ENCODE results near the gene DRICH1.
"Not testable (repeated sequence)": the region's sequence is repeated elsewhere in the genome, so short reads cannot be mapped to it uniquely, and the experiment has no call there.

DRICH1 gene

DNA sequence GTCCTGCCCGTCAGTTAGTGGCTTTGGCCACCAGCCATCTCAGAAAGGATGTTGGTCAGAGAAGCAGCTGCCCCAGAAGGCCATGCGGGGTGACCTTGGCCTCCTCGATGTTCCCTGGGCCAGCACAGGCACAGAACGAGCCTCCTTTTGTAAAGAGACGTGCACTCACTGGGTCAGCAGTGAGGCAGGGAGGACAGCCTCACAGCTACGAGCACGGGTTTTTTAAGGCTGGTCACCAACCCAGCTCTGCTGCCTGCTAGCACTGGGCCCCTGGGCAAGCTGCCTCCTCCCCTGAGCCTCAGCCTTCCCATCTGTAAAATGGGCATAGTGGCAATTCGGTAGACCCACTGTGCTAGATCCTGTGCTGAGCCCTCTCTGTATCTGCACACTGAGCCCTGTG lies 62.8 kb downstream of the DRICH1 start:
- DNase-seq (ENCODE audit: low spot score): no peak

DNA sequence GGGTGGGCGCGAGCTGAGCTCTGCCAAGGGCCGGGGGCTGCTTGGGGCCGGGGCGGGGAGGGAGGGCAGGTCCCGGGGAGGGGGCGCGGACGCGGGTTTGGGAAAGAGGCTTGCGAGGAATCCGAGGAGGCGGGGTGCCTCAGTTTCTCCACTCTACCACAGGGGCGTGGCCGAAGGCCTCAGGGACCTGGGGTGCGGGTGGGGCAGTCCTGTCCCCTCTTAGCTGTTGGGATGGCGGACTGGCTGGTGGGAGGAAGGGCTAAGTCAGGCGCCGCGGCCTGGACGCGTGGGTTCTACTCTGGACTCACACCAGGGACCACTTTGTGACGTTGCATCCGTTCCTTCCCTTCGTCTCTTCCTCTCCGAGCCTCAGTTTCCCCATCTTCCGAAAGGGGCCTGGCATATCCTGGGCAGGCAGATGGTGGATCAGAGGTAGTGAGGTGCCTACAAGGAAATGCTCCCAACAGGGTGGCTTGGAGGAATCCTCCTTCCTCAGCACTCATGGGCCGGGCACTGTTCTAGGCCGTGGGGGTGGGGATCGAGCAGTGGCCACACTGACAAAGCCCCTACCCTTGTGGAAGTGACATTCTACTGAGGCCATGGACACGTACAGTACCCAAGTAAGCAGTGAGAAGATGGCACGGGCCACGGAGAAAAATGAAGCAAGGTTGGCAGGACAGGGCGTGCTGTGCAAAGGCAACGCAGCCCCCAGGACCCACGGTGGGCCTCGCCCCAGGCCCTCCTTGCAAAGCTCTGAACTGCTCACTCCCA lies 65.2 kb downstream of the DRICH1 start:
- DNase-seq (ENCODE audit: low spot score): no peak

DNA sequence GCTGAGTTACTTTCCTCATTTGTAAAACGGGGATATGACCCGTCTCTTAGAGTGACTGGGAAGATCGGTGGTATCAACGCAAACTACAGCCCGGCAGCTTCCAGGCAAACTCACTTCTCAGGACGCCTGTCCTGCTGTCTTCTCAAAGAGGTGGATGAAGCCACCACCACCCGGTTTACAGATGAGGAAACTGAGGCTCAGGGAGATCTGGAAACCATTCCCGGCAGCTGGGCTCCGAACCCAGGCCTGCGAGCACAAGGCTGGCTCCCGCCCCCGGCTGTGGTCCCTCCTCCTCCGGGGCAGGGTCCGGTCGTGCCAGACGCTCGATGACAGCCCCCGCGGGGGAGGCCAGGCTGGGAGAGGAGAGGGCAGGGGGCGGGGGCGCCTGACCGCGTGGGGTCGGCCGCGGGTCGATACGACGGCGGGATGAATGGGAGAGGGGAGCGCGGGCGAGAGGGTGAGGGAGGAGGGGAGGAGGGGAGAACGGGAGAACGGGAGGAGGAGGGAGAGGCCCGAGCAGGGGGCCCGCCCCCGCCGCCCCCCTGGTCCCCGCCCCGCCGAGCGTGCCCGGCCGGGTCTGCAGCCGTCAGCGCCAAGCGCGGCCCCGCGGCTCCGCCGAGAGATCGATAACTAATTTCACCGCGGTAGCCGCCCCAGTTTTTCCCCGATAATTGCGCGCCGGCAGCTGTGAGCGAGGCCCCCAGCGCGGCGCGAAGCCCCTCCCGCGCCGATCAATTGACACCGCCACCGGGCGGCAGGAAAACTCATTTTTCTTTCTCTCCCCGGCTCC lies 66.0 kb downstream of the DRICH1 start:
- DNase-seq (ENCODE audit: low spot score): no peak

DNA sequence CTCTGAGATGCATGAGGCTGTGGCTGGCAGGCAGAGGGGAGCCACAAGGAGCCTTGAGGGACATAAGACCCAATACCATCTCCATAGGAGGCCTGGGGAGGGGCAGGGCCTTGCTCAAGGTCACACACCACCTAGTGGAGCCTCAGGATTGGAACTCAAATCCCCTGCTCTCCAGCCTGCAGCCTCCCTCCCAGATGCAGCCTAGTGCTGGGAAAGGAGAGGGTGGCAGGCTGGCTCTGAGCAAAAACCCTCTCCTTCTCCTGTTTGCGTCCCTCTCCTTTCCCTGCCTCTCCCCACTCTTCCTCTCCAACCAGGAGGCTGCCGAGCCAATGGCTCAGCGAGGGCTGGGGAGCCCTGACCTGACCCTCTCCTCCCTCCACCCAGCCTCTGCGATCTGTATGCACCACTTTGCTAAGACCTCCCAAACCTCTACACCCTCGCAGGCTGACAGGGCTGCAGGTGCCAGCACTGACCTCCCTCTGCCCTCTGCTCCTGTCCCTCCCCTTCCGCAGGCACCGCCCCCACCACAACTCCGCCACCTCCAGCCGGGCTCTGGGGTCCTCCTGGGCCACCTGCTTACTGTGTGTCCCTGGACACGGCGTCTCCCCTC lies 66.7 kb downstream of the DRICH1 start:
- DNase-seq (ENCODE audit: low spot score): no peak

DNA sequence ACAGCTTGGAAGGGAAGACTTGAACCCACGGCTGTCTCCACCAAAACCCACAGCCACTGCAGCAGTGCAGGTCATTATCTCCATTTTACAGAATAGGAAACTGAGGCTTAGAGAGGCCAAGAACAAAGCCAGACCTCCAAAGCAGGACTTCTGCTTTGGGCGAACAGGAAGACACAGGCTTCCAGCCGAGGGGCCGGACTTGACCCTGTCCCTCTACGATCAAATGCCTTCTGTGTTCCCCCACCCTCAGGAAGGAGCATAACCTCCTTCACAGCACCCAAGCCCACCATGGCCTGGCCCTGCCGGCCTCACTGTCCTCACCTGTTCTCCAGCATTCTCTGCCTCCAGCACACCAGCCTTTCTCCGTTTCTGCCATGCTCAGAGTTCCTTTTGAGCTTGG lies 67.8 kb downstream of the DRICH1 start:
- no peak for DNase-seq (ENCODE audit: low spot score)

DNA sequence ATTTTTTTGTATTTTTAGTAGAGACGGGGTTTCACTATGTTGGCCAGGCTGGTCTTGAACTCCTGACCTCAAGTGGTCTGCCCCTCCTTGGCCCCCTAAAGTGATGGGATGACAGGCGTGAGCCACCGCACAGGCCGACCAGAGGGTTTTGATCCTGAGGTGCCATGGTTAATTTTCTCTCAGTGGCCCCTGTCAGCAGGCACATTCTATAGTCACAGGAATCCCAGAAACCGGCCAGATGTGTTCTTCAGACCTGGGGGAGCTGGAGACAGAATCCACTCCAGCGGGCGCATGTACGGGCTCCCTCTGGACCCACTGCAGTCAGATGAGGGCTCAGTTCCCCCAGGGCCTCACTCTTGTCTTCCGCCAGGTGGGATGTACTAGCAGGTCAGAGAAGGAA lies 69.0 kb downstream of the DRICH1 start:
- DNase-seq (ENCODE audit: low spot score): no peak

DNA sequence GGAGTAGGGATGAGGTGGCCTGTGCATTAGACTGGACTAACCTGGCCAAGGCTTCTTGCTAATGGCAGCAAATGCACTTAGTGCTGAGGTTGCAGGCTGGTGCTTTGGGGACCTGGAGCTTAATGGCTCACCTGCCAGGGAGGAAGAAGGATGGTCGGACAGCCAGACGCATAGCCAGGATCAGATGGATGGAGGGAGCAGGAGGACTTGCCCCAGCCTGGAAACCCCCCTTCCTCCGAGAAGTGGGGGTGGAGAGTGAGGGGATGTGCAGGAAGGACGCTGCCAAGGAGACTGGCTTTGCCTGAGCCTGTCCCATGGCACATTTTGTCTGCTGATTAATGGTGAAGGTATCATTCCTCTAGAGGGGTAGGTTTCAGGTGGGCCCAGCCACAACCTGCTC lies 69.9 kb downstream of the DRICH1 start:
- DNase-seq (ENCODE audit: low spot score): no peak

DNA sequence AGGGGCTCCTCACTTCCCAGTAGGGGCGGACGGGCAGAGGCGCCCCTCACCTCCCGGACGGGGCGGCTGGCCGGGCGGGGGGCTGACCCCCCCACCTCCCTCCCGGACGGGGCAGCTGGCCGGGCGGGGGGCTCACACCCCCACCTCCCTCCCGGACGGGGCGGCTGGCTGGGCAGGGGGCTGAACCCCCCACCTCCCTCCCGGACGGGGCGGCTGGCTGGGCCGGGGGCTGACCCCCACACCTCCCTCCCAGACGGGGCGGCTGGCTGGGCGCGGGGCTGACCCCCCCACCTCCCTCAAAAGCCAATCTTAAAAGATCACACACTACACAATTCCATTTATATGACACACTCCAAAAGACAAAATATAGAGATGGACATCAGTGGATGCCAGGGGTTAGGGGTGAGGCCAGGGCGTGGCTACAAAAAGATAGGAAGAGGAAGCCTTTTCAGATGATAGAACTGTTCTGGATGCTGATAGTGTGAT lies 71.1 kb downstream of the DRICH1 start:
- not testable (repeated sequence) for DNase-seq (ENCODE audit: low spot score)

DNA sequence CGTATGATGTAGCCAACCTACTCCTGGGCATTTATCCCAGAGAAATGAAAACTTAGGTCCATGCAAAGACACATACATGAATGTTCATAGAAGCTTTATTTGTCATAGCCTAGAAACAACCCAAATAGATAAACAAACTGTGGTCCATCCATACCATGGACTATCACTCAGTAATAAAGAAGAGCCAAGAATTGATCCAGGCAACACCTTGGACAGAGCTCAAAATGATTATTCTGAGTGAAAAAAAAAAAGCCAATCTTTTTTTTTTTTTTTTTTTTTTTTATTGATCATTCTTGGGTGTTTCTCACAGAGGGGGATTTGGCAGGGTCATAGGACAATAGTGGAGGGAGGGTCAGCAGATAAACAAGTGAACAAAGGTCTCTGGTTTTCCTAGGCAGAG lies 71.9 kb downstream of the DRICH1 start:
- not testable (repeated sequence) for DNase-seq (ENCODE audit: low spot score)

All from AG08395 (cell line).